ENCODE results near the gene NEK9.

DNA sequence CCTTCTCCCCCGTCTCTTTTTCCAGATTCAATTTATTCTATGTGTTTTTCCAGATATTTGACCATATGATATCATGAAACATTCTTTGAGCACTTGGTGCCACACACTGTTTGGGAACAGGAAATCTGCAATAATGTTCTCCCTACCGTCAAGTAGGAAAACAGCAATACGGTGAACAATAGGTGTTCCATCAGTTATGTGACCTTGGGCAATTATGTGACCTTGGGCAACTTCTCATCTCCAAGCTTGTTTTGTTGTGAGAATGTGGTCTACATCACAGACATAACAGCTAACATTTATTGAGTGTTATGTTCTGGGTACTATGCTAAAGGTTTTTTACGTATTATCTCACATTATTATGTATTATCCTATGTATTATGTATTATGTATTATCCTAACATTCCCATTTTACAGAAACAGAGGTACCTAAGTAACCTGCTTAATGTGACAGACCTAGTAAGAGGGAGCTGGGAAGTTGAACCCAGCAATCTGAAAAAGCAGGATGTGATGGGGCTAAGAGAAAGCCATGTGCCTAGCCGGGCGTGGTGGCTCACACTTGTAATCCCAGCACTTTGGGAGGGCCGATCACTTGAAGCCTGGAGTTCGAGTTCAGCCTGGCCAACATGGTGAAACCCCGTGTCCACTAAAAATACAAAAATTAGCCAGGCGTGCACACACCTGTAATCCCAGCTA is 1.2 kb upstream of the NEK9 start:
- TF ChIP-seq POLR2AphosphoS5 (IDR thresholded peaks at IDR 0.05) (no peak), RAD21 (conservative IDR thresholded peaks at IDR 0.05) (no peak), TAF1 (IDR thresholded peaks at IDR 0.05; ENCODE audit: low read depth) (no peak), EZH2 (IDR thresholded peaks at IDR 0.05; ENCODE audit: borderline replicate concordance, insufficient read depth, low read length, poor library complexity, severe bottlenecking) (no peak), EP300 (conservative IDR thresholded peaks at IDR 0.05; ENCODE audit: poor library complexity, severe bottlenecking) (no peak), SMC3 (conservative IDR thresholded peaks at IDR 0.05; ENCODE audit: poor library complexity) (no peak), MXI1 (conservative IDR thresholded peaks at IDR 0.05; ENCODE audit: poor library complexity, severe bottlenecking) (no peak)
- TF ChIP-seq, protein P1, sequence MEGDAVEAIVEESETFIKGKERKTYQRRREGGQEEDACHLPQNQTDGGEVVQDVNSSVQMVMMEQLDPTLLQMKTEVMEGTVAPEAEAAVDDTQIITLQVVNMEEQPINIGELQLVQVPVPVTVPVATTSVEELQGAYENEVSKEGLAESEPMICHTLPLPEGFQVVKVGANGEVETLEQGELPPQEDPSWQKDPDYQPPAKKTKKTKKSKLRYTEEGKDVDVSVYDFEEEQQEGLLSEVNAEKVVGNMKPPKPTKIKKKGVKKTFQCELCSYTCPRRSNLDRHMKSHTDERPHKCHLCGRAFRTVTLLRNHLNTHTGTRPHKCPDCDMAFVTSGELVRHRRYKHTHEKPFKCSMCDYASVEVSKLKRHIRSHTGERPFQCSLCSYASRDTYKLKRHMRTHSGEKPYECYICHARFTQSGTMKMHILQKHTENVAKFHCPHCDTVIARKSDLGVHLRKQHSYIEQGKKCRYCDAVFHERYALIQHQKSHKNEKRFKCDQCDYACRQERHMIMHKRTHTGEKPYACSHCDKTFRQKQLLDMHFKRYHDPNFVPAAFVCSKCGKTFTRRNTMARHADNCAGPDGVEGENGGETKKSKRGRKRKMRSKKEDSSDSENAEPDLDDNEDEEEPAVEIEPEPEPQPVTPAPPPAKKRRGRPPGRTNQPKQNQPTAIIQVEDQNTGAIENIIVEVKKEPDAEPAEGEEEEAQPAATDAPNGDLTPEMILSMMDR (IDR thresholded peaks at IDR 0.05; ENCODE audit: poor library complexity, severe bottlenecking), result no peak
- TF ChIP-seq, protein P2, sequence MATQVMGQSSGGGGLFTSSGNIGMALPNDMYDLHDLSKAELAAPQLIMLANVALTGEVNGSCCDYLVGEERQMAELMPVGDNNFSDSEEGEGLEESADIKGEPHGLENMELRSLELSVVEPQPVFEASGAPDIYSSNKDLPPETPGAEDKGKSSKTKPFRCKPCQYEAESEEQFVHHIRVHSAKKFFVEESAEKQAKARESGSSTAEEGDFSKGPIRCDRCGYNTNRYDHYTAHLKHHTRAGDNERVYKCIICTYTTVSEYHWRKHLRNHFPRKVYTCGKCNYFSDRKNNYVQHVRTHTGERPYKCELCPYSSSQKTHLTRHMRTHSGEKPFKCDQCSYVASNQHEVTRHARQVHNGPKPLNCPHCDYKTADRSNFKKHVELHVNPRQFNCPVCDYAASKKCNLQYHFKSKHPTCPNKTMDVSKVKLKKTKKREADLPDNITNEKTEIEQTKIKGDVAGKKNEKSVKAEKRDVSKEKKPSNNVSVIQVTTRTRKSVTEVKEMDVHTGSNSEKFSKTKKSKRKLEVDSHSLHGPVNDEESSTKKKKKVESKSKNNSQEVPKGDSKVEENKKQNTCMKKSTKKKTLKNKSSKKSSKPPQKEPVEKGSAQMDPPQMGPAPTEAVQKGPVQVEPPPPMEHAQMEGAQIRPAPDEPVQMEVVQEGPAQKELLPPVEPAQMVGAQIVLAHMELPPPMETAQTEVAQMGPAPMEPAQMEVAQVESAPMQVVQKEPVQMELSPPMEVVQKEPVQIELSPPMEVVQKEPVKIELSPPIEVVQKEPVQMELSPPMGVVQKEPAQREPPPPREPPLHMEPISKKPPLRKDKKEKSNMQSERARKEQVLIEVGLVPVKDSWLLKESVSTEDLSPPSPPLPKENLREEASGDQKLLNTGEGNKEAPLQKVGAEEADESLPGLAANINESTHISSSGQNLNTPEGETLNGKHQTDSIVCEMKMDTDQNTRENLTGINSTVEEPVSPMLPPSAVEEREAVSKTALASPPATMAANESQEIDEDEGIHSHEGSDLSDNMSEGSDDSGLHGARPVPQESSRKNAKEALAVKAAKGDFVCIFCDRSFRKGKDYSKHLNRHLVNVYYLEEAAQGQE (IDR thresholded peaks at IDR 0.05; ENCODE audit: borderline replicate concordance), result no peak

Measured in neural cell (in vitro differentiated cells).